Stimulated activated CD4-positive, alpha-beta T cell treated with anti-CD3 and anti-CD28 coated beads, Interleukin-15, amount 100 ng/mL, for 48 hours (primary cell): ENCODE measurements around the gene CDH23.

Experiments used
- DNase-seq, 2 donors: peaks; one replicate each; pipeline ENCODE4 v3.0.0-alpha.2; 2020; ENCODE audit warnings: low read depth in 2 of 2

CDH23 gene

DNA sequence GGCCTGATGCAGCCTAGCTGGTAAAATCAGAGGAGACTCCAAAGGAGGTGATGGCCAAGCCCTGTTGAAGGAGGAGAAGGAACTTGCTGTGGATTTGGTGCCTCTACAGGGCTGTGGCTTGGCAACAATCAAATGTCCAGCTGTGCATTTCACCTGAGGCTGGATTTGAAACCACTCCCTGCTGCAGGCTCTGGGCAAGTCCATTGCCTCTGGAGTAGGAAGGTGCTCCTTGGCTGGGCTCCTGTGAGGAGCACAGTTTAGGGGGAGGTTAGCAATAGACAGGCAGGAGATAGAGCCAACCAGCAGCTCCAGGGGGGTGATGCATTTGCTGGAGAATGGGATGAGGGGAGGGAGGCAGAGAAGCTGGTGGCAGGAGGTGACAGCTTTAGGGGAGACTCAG is 26.5 kb downstream of the CDH23 start:
- DNase-seq: no peak

DNA sequence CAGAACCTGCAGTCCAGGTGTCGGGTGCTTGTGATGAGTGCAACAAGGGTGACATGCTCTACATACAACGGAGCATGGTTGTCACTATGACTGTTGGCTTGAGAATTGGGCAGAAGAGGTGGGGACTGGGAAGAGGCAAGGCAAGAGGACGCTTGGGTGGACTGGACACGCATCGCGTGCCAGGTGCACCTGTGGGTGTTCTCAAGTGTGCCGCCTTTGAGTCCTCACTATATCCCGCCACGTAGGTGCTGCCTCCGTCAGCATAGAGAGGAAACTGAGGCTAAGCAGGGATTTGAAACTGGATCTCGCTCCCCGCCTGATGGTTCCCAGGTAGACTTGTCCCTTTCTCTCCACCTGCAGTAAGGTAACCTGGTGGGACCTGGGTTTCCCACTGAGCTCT is 27.2 kb downstream of the CDH23 start:
- DNase-seq: no peak

DNA sequence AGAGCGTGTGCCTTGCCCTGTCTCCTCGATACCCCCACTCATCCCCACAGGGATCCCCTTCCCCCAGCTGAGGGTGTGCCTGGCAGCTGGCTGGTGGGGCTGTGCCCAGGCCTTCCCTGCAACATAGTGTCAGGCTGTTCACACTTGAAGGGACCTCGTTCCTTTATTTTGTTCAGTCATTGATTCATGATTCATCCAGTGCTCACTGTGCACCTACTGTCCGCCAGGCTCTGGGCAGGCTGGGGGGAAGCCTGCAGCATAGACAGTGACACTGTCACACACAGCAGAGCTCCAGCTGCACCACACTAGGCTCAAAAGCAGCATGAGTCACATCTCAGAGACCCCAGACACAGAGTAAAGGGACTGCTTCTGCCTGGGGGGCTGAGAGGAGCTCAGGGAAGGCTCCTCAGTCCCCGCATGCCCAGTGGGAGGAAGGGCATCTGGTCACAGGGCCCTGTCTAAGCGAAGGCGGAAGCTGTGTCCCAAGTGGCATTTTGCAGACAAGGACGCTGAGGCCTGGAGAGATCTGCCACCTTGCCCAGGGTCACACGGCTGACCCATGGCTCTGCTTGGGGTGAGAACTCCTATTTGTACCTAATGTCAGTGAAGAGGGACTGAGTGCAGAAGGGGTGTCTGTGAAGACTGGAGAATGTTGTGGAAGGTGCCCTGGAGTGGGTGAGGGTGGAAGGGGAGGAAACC is 27.9 kb downstream of the CDH23 start:
- DNase-seq: no peak

DNA sequence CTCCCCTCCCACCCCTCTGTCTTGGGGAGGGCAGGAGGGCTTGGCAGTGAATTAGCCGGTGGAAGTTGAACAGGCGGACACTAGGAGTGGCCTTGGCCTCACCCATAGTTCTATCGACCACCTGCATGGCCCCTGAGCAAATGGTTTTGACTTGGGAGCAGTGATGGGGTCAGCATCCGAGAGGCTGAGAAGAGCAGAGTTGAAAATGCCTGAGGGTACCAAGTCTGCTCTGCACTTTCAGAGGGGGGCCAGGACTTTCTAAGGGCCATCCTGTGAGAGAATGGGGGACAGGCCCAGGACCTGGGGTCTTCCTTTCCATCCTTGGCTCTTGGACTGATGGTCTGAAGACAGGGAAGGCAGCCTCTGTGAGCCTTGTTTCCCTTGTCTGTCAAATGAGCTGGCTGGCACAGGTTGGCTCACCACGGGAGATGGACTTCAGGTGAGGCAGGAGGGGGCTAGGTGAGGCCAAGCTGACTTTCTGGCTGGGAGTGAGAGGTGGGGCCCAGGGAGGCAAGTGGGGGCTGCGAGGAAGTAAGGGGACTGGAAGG is 29.4 kb downstream of the CDH23 start:
- DNase-seq: no peak

DNA sequence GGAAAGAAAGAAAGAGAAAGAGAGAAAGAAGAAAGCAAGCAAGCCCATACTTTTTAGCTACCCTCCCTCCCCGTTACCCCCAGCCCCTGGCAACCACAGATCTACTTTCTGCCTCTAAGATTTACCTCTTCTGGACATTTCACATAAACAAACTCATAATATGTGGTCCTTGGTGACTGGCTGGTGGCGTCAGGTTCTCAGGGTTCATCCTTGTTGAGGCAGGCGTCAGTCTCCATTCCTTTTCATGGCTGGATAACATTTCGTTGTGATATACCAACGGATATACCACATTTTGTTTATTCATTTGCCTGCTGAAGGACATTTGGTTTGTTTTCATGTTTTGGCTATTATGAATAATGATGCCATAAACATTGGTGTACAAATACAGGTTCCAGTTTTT is 30.5 kb downstream of the CDH23 start:
- DNase-seq: no peak

DNA sequence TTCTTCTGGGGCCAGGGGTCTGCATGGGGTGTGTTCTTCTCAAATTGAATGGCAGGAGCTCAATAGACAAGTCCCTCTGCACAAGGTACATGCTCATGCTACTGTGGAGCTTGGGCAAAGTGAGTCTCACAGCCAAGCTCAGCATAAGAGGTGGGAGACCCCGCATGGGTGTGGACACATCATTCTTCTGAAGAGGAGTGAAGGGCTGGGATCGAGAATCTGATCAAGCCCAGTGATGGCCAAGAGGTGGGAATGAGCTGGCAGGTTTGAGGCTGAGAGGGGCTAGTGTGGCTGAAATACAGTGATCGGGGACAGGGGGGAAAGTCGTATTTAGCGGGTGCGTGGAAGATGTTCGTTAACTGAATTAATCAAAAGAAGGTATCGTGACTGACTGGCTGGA is 32.6 kb downstream of the CDH23 start:
- no peak for DNase-seq

DNA sequence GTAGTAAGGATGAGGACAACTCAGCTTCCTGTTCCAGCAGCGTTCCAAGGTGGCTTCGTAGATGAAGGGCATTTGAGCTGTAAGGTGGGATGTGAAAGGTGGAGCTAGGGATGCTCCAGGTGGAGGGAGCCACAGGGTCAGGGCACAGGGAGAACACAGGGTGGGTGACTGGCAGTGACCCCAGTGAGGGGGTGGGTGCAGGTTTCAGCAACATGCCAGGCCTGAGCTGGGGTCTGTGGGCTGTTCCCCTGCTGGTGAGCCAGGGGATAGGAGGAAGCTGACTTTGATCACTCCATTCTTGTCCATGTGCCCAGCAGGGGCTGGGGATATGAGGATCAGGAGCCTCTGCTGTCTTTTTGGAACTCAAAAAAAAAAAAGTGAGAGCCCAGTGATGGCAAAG is 33.2 kb downstream of the CDH23 start:
- no peak for DNase-seq

DNA sequence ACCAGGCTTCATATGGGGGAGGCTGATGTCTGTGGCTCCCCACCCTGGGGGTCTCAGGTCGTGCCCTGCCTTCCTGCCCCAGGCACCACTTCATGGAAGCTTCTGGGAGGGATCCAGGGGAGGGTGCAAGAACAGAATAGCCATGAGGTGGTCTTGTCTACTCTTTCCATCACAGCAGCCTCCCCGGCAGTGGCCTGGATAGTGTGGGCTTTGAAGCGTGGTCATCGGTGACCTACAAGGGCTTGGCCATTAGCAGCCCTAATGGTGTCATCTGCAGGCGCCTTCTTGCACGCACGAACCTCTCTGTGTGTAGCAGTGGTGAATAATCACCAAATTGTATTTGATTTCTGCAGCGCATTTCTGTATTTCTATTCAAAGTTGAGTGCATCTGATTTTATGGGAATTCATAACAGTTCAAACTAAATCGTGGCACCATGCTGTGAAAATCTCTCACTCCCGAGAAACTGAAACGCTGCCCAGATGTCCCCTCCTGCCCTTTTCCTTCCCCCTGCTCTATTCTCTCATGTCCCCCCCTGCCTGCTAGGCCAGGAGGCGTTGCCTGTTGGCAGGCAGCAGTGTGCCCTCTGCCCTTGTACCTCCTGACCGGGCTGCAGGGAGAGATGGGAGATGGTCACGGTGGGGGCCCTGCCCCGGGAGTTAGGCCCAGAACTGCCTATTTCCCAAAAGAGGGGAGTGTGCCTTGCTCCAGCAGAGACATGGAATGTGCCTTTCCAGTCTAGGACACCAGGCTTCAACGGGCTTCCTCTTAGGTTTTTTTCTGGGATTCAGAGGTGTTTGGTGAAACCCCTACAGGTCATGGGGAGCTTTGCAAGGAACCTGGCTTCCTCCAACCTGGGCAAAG is 34.8 kb downstream of the CDH23 start:
- DNase-seq: no peak

DNA sequence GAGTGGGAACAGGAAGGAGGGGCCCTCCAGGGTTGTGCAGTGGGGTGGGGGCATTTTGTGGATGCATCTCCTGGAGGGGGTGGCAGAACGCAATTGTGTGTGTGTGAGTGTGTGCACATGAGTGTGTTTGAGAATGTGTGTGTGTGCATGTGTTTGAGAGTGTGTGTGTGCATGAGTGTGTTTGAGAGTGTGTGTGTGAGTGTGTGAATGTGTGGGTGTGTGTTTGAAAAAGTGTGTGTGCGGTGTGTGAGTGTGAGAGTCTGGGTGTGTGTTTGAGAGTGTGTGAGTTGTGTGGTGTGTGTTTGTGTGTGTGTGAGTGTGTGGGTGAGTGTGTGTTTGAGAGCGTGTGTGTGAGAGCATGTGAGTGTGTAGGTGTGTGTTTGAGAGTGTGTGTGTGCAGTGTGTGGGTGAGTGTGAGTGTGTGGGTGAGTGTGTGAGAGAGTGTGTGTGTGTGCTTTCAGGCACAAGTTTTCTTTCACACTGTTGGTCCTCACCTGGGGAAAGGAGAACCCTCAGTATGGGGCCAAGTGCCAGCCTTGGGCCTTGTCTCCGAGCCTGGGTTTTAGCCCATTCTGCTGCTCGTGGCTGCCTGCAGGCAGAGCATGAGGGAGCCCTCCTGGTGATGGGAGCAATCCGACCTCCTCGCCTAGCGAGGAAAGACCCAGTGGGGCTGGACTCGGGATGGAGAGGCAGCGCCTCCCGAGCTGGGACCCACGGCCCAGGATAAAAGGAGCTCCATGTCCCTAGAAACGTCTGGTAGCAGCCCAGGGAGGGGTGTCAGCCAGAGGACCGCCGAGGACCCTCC is 35.6 kb downstream of the CDH23 start:
- no peak for DNase-seq

DNA sequence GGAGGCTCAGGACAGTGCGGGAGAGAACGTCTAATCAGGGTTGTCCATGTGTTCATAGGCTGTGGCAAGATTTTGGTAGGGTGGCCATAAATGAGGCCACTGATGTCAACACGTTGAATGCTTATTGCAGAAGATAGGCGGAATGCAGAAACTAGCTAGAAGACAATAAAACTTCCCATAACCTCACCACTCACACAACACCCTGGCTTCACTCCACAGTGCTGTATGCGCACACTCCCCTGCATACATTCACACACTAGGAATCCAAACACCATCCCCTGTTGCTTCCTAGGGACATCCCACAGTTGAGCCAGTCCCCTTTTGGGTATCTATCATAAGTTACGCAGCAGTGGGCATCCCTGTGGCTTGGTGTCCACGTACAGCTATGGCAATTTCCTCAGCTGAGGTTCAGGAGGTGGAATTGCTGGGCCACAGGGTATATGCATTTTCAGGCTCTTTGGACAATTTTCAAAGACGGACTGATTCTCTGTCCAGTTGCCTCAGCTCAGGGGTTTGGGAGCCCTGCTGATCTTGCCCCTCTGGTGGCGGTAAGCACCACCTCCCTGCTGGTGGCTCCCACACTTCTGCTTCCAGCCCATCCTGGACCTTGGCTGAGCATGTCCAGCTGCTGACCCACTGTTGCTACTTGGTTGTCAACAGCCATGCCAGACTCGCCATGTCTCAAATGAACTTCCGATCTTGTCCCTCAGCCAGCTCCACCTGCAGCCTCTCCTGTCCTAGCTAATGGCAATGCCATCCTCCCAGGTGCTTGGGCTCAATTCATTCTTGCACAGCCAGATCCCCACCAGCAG is 36.4 kb downstream of the CDH23 start:
- no peak for DNase-seq

DNA sequence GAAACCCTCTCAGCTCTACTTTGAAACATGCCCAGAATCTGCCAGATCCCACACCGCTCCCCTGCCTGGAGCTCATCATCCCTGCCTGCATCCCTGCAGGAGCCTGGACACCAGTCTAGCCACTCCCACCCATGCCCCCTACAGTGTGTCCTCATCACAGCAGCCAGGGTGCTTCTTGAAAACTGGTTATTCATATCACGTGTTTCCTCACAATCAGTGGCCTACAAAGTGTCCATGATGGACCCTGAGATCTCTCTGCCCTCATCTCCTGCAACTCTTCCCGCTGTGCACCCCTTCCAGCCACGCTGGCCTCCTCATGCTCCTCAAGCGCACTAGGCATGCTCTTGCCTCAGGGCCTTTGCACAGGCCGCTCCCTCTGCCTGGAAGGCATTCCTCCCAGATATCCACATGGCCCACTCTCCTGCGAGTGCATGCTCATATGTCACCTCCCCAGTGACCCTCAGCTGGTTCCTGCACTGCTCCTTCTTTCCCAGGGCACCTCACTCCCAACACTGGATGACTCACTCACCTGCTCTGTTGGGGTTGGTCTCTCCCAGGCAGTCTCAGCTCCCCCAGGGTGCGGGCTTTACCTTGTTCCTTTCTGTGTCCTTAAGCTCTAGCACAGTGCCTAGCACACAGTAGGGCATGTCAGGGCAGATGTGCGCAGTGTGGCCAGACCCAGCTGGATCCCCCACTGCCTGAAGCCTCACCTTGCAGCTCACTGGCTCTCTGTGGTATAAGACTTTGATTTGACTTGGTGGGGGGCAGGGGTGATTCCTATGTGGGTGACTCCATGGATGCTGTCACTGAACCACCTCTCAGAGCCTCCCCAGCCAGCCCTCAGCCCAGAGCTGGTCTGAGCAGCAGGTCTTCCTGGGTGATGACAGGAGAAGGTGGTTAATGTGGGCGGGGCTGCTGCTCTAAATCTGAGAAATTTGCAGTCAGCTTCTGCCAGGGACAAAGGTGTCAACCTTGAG is 37.3 kb downstream of the CDH23 start:
- no peak for DNase-seq

DNA sequence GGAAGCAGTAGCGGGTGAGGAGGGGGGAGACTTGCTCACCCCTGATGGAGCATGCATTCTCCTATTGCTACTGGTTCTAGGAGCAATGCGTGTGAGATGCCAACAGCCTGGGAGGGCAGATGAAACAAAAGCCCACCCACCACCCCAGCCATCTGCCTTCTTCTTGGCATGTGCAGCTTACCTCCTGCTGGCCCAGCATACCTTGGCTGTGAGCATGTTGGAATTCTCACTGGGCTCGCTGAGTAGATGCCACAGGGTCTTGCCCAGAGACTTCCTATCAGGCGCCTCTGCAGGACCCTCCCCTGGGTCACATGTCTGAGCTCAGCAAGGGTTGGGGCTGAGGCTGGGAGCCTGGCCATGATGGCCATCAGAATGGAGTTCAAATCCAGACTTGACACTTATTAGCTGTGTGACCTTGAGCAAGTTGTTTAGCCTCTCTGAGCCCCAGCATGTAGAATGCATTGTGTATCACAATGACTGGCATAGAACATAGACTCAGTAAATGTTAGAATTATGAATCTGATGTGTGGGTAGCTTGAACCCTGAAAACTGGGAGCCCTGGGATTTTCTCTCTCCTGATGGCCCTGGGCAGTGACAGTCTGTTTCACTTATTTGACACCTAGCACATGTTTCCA is 38.2 kb downstream of the CDH23 start:
- no peak for DNase-seq

DNA sequence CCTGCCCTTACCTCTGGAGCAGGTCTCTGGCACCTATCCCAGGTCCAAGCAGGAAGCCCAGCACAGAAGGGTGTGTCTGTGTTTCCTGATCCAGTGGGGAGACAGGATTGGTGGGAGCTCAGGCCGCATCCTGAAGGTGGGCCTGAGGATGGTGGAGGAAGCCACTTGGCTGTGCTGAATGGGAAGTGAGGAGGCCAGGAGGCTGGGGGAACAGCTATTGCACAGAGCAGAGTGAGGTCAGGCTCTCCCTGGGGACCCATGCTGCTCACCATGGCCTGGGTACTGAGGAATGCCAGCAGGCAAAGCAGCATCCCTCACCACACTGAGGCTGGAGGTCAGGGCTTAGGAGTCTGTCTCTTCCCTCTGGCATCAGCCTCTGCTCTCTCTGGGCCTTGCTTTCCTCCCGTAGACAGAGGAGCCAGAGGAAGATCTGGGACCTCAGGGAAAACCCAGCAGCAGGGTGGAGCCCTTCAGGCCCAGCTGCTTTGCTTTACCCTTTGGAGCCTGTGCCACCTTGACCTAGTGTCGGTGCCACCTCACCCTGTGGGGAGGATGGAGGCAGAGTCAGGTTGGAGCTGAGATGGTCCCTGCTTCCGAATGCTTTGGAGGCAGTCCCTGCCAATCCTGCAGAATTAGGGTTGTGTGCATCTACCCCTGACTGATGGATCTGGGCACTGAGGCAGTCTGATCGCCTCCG is 39.0 kb downstream of the CDH23 start:
- DNase-seq: no peak

DNA sequence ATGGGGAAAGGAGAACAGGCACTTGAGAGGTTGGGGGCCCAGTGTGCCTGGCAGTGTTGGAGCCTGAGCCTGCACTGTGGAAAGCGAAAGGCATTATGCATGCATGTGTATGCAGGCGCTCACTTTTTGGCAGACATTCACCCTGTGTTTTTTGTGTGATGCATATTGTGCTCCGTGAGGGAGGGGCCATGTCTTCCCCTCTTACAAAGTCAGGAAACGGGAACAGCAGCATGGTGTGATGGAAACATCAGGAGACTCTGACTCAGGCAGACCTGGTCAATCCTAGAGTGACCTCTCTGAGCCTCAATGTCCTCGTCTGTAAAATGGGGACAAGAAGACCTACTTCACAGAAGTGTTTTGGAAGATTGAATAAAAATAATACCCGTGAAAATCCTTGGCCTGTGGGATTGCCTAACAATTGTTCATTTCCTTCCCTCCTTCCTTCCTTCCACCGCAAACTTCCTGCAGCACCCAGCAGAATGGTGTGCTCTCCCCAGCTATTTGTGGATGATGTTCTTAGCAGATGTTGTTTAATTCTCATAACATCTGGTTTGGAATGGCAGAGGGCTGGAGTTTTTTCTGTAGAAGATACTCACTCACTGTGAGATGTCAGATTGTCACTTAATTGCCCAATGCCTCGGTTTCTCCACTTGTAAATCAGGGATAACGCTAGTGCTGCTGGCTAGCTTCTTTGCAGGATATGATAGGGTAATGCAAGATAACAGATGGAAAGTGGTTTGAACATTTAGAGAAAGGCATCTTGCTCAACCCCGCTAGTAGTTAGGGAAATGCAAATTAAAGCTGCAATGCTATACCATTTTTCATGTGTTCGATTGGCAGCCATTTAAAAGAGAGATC is 39.8 kb downstream of the CDH23 start:
- no peak for DNase-seq

DNA sequence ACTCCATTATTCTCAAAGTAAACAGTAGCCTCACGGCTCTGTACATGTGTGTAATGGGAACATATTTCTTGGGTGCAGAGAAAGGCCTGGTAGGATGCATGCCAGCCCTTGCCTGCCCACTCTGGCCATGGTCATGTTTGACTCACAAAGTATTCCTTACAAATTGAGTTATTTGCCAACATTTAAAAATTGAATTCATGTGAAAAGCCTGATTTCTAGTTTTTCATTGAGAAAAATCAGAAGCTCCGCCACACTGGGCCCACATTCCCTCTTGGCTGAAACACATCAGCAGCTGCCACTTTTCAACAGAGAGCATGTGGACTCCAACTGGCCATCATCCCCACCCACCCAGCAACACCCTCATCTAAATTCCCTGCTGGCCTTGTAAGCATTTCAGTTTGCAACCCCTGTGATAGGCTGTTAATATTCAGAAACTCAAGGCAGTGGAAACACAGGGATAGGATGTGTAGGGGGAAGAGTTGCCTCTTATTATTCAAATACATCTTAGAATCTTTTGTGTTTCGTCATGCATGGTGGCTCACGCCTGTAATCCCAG is 40.9 kb downstream of the CDH23 start:
- no peak for DNase-seq

DNA sequence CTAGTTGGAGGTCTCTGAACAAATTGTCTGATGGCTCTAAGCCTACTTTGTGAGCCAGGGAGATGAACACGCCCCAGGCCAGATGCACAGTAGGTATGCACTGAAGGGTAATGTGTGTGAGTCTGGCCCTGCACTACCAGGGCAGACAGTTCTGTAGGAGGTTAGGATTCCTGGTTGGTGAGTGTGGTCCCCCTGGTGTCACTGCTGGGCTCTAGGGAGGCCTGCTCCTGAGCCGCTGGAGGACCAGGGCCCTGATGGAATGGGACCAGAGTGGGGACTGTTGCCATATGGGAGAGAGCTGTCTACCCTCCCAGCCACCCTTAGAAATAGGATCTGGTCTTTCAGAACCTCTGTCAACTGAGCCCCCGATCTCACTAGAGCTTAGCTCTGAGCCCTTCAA is 42.0 kb downstream of the CDH23 start:
- no peak for DNase-seq

DNA sequence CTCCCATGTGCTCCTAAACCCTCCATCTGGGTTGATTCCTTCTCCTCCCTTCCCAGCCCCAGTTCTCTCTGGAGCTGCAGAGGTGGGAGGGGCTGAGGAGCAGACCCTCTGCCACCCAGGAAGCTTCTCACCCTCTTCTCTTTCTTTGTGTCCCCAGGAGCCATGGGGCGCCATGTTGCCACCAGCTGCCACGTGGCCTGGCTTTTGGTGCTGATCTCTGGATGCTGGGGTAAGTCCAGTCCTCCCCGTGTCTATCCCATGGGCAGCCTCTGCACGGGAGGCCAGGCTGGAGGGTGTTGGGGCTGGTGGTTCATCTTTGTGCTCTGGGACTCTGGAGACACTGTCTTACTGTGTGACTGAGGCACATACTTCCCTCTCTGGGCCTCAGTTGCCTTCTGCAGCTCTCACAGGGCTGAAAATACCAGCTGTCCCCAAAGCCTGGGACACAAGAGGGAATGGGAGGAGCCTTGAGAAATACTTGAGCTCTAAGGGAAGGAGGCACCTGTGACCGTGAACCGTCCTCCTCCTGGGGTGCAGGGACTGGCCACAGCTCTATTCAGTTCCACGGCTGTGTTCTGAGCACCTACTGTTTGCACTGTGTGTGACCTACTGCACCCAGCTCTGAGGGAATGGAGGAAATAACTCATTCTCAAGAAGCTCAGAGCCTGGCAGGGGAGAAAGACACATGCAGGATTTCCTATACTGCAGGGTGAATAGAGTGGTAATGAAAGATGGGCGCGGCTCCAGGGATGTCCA is 43.1 kb downstream of the CDH23 start:
- DNase-seq: no peak
